CD8-positive, alpha-beta memory T cell (primary cell): ENCODE data around the gene CPEB4. TPM values are rescaled to one million over a fixed set of nuclear protein-coding genes. Genes with fewer than 3 reads are reported as not detected.

Experiments used
- CTCF ChIA-PET: fragments of 350-600 bp; sonication (Branson Sonifier 250); formaldehyde crosslinking; loops from one replicate; lab custom pipeline; 2021; ENCODE audit warnings: antibody characterized with exemption; lab: Charles Lee
- POLR2A ChIA-PET: fragments of 350-600 bp; sonication (Branson Sonifier 250); formaldehyde crosslinking; loops from one replicate; lab custom pipeline; 2021; ENCODE audit warnings: antibody characterized with exemption; lab: Charles Lee
- DNase-seq, 5 donors: peaks; one replicate each; pipeline versions ENCODE4 v3.0.0 to v3.0.0-alpha.2; 2020 to 2022; ENCODE audit warnings: mixed read lengths in 1 of 5
- H3K27ac ChIP-seq: one replicate; pipeline ENCODE4 v1.7.0; 2013; ENCODE audit warnings: low read depth, mild to moderate bottlenecking, low read length, moderate library complexity
- H3K27me3 ChIP-seq: 2 replicates; pipeline ENCODE4 v1.7.0; 2013; ENCODE audit warnings: low read length, mild to moderate bottlenecking; ENCODE audit not compliant: insufficient read depth, poor library complexity, severe bottlenecking
- H3K36me3 ChIP-seq: 2 replicates; pipeline ENCODE4 v1.7.0; 2013; ENCODE audit warnings: mild to moderate bottlenecking, low read length, moderate library complexity; ENCODE audit not compliant: insufficient read depth
- H3K4me1 ChIP-seq: 2 replicates; pipeline ENCODE4 v1.7.0; 2013; ENCODE audit warnings: mild to moderate bottlenecking, low read length, moderate library complexity; ENCODE audit not compliant: insufficient read depth
- H3K4me3 ChIP-seq: 2 replicates; pipeline ENCODE4 v1.7.0; 2013; ENCODE audit warnings: mild to moderate bottlenecking, low read length
- H3K9me3 ChIP-seq: 2 replicates; pipeline ENCODE4 v1.7.0; 2013; ENCODE audit warnings: mild to moderate bottlenecking, low read length
- H3K27ac Mint-ChIP-seq, 8 donors: one replicate each; pipeline ENCODE4 v1.8.0; 2020 to 2021; ENCODE audit warnings: mixed read lengths in 8 of 8, mild to moderate bottlenecking in 6 of 8, inconsistent platforms in 3 of 8, moderate library complexity in 3 of 8
- H3K27me3 Mint-ChIP-seq, 2 donors: one replicate each; pipeline ENCODE4 v1.8.0; 2020 to 2021; ENCODE audit warnings: mixed read lengths in 2 of 2, mild to moderate bottlenecking in 1 of 2, moderate library complexity in 1 of 2
- H3K36me3 Mint-ChIP-seq, 3 donors: one replicate each; pipeline ENCODE4 v1.8.0; 2020 to 2021; ENCODE audit warnings: mixed read lengths in 3 of 3, inconsistent platforms in 1 of 3, mild to moderate bottlenecking in 1 of 3
- H3K4me1 Mint-ChIP-seq, 3 donors: one replicate each; pipeline ENCODE4 v1.8.0; 2020 to 2021; ENCODE audit warnings: mixed read lengths in 3 of 3, inconsistent platforms in 1 of 3, mild to moderate bottlenecking in 1 of 3
- H3K4me3 Mint-ChIP-seq, 7 donors: one replicate each; pipeline ENCODE4 v1.8.0; 2020 to 2021; ENCODE audit warnings: mixed read lengths in 7 of 7, mild to moderate bottlenecking in 6 of 7, moderate library complexity in 4 of 7, inconsistent platforms in 2 of 7
- H3K9me3 Mint-ChIP-seq, 5 donors: one replicate each; pipeline ENCODE4 v1.8.0; 2020 to 2022; ENCODE audit warnings: mixed read lengths in 5 of 5, mild to moderate bottlenecking in 3 of 5, moderate library complexity in 2 of 5, inconsistent platforms in 1 of 5
- polyA plus RNA-seq: library from polyadenylated mRNA; unstranded; fragments of 300-500 nt; fragmentation: Illumina TruSeq; gene quantifications from one replicate; pipeline ENCODE4 v1.2.3, GENCODE V29; 2021
- total RNA-seq, 2 experiments: library from RNA; stranded (reverse); gene quantifications; one replicate each; pipeline ENCODE4 v1.2.3, GENCODE V29; 2021

The CPEB4 gene
- total and polyA plus RNA-seq, 3 experiments from 2014 or later, result 4.4 to 18.7 (median 17.2) TPM

- no peak overlapping the region for H3K4me3 ChIP-seq
- H3K36me3 ChIP-seq, result no peaks in the 10 kb centered on the region
- no peak overlapping the region for H3K27ac ChIP-seq
- DNase-seq, result no peak
- CTCF ChIA-PET, result interaction anchor here (0.8 to 1.0 kb wide), 2 partner anchors 22 to 29 kb away, joined by 3 read pairs; no protein-coding TSS in a partner anchor
- H3K27me3 ChIP-seq, result no peaks in the 10 kb centered on the region
- POLR2A ChIA-PET, result no interaction called here
- Mint-ChIP-seq H3K4me3 (no peak overlapping the region), H3K27ac (peak overlapping the region in 2 of 8 donors; percentile 6 to 10), H3K9me3 (no peaks in the 10 kb centered on the region), H3K27me3 (no peaks in the 10 kb centered on the region), H3K4me1 (peaks cover 37 to 64% (median 62%) of the 10 kb centered on the region in 3 donors), H3K36me3 (peaks cover 0 to 11% (median 7%) of the 10 kb centered on the region in 3 donors)
- H3K9me3 ChIP-seq, result no peaks in the 10 kb centered on the region
- peaks cover 18% of the 10 kb centered on the region for H3K4me1 ChIP-seq
Observed at GRCh38 chr5:173895401-173896165, 7.4 kb downstream of the CPEB4 start.

GRCh38 chr5:173896631-173897030, 8.5 kb downstream of the CPEB4 start:
- CTCF ChIA-PET, result interaction anchor here (1.0 to 1.7 kb wide), 2 partner anchors 28 to 67 kb away, joined by 3 read pairs; no protein-coding TSS in a partner anchor
- Mint-ChIP-seq H3K27ac (no peak overlapping the region), H3K36me3 (peaks cover 0 to 7% (median 6%) of the 10 kb centered on the region in 3 donors)

GRCh38 chr5:173901705-173902104, 13.6 kb downstream of the CPEB4 start:
- Histone ChIP-seq H3K4me1 (peaks cover 11% of the 10 kb centered on the region), H3K4me3 (no peak overlapping the region), H3K27me3 (no peaks in the 10 kb centered on the region), H3K9me3 (no peaks in the 10 kb centered on the region), H3K36me3 (no peaks in the 10 kb centered on the region), H3K27ac (no peak overlapping the region)
- H3K27me3 Mint-ChIP-seq, result no peaks in the 10 kb centered on the region
- H3K27ac Mint-ChIP-seq, result no peak overlapping the region
- DNase-seq, result no peak
- peaks cover 24 to 59% (median 52%) of the 10 kb centered on the region in 3 donors for H3K4me1 Mint-ChIP-seq
- POLR2A ChIA-PET, result no interaction called here
- H3K36me3 Mint-ChIP-seq, result peaks cover 0 to 7% (median 6%) of the 10 kb centered on the region in 3 donors
- CTCF ChIA-PET, result interaction anchor here (0.6 to 1.2 kb wide), 3 partner anchors 11 to 24 kb away, joined by 3 to 6 read pairs (median 3); no protein-coding TSS in a partner anchor
- no peak overlapping the region for H3K4me3 Mint-ChIP-seq
- H3K9me3 Mint-ChIP-seq, result no peaks in the 10 kb centered on the region

More at GRCh38 chr5:173896631-173897030, 8.5 kb downstream of the CPEB4 start:
- no peaks in the 10 kb centered on the region for H3K9me3 Mint-ChIP-seq
- H3K4me1 ChIP-seq, result peaks cover 10% of the 10 kb centered on the region
- H3K36me3 ChIP-seq, result no peaks in the 10 kb centered on the region
- no peak overlapping the region for H3K4me3 ChIP-seq
- POLR2A ChIA-PET, result no interaction called here
- no peaks in the 10 kb centered on the region for H3K27me3 ChIP-seq
- H3K4me1 Mint-ChIP-seq, result peaks cover 32 to 62% (median 61%) of the 10 kb centered on the region in 3 donors
- DNase-seq, result no peak
- no peaks in the 10 kb centered on the region for H3K9me3 ChIP-seq
- H3K27me3 Mint-ChIP-seq, result no peaks in the 10 kb centered on the region
- no peak overlapping the region for H3K4me3 Mint-ChIP-seq
- H3K27ac ChIP-seq, result no peak overlapping the region

- H3K4me3 Mint-ChIP-seq, result no peak overlapping the region
- CTCF ChIA-PET, result interaction anchor here (1.2 kb wide), 1 partner anchor 18 kb away, joined by 6 read pairs; no protein-coding TSS in a partner anchor
- no peak overlapping the region for H3K4me3 ChIP-seq
- H3K4me1 ChIP-seq, result peaks cover 11% of the 10 kb centered on the region
- H3K36me3 Mint-ChIP-seq, result peaks cover 0 to 7% (median 6%) of the 10 kb centered on the region in 3 donors
- H3K9me3 ChIP-seq, result no peaks in the 10 kb centered on the region
- POLR2A ChIA-PET, result no interaction called here
- H3K27me3 ChIP-seq, result no peaks in the 10 kb centered on the region
- H3K27ac Mint-ChIP-seq, result no peak overlapping the region
- no peak overlapping the region for H3K27ac ChIP-seq
- H3K36me3 ChIP-seq, result no peaks in the 10 kb centered on the region
- no peak for DNase-seq
- H3K9me3 Mint-ChIP-seq, result no peaks in the 10 kb centered on the region
- no peaks in the 10 kb centered on the region for H3K27me3 Mint-ChIP-seq
- peaks cover 24 to 60% (median 52%) of the 10 kb centered on the region in 3 donors for H3K4me1 Mint-ChIP-seq
Observed at GRCh38 chr5:173902334-173902733, 14.2 kb downstream of the CPEB4 start.

- DNase-seq, result no peak
- H3K27ac Mint-ChIP-seq, result no peak overlapping the region
- no peaks in the 10 kb centered on the region for H3K27me3 ChIP-seq
- H3K4me1 ChIP-seq, result peaks cover 11% of the 10 kb centered on the region
- peaks cover 0 to 7% (median 6%) of the 10 kb centered on the region in 3 donors for H3K36me3 Mint-ChIP-seq
- H3K27me3 Mint-ChIP-seq, result no peaks in the 10 kb centered on the region
- no peak overlapping the region for H3K27ac ChIP-seq
- no peaks in the 10 kb centered on the region for H3K36me3 ChIP-seq
- no peak overlapping the region for H3K4me3 ChIP-seq
- CTCF ChIA-PET, result interaction anchor here (1.2 to 1.5 kb wide), 3 partner anchors 18 to 287 kb away, joined by 3 to 6 read pairs (median 4); no protein-coding TSS in a partner anchor
- POLR2A ChIA-PET, result no interaction called here
- H3K9me3 Mint-ChIP-seq, result no peaks in the 10 kb centered on the region
- H3K4me1 Mint-ChIP-seq, result peaks cover 26 to 63% (median 56%) of the 10 kb centered on the region in 3 donors
- H3K4me3 Mint-ChIP-seq, result no peak overlapping the region
- H3K9me3 ChIP-seq, result no peaks in the 10 kb centered on the region
Observed at GRCh38 chr5:173902743-173903142, 14.6 kb downstream of the CPEB4 start.

GRCh38 chr5:173903396-173904140, 15.4 kb downstream of the CPEB4 start:
- Histone ChIP-seq H3K9me3 (no peaks in the 10 kb centered on the region), H3K36me3 (no peaks in the 10 kb centered on the region), H3K4me1 (peaks cover 11% of the 10 kb centered on the region), H3K27me3 (no peaks in the 10 kb centered on the region), H3K4me3 (no peak overlapping the region), H3K27ac (no peak overlapping the region)
- H3K4me3 Mint-ChIP-seq, result no peak overlapping the region
- CTCF ChIA-PET, result interaction anchor here (1.5 kb wide), 2 partner anchors 22 to 288 kb away, joined by 3 to 4 read pairs; no protein-coding TSS in a partner anchor
- H3K27ac Mint-ChIP-seq, result peak overlapping the region in 1 of 8 donors; percentile 29
- H3K27me3 Mint-ChIP-seq, result no peaks in the 10 kb centered on the region
- peaks cover 27 to 70% (median 65%) of the 10 kb centered on the region in 3 donors for H3K4me1 Mint-ChIP-seq
- H3K36me3 Mint-ChIP-seq, result peaks cover 0 to 7% (median 6%) of the 10 kb centered on the region in 3 donors
- H3K9me3 Mint-ChIP-seq, result no peaks in the 10 kb centered on the region
- POLR2A ChIA-PET, result no interaction called here
- DNase-seq, result no peak

GRCh38 chr5:173904151-173904550, 16.0 kb downstream of the CPEB4 start:
- Mint-ChIP-seq H3K36me3 (peaks cover 0 to 7% (median 6%) of the 10 kb centered on the region in 3 donors), H3K27me3 (no peaks in the 10 kb centered on the region), H3K27ac (no peak overlapping the region), H3K9me3 (no peaks in the 10 kb centered on the region), H3K4me1 (peaks cover 29 to 73% (median 66%) of the 10 kb centered on the region in 3 donors), H3K4me3 (no peak overlapping the region)
- no peak for DNase-seq
- H3K9me3 ChIP-seq, result no peaks in the 10 kb centered on the region
- H3K27ac ChIP-seq, result no peak overlapping the region
- ChIA-PET CTCF (interaction anchor here (1.5 kb wide), 2 partner anchors 21 to 288 kb away, joined by 3 to 4 read pairs; no protein-coding TSS in a partner anchor), POLR2A (no interaction called here)
- no peaks in the 10 kb centered on the region for H3K27me3 ChIP-seq
- no peaks in the 10 kb centered on the region for H3K36me3 ChIP-seq
- no peak overlapping the region for H3K4me3 ChIP-seq
- H3K4me1 ChIP-seq, result peaks cover 11% of the 10 kb centered on the region
